PC-9 (cell line): ENCODE measurements around the gene ARHGAP6. TPM values are rescaled to one million over a fixed set of nuclear protein-coding genes. Genes with fewer than 3 reads are reported as not detected.

Experiments used
- BruUV-seq: library from RNA; stranded (reverse); fragments of 400-500 nt; replicated peaks from 2 replicates; lab custom pipeline; 2021; lab: Mats Ljungman, UMichigan
- CTCF ChIA-PET: fragments of 300-600 bp; sonication (Branson Sonifier 250); formaldehyde crosslinking; loops from one replicate; lab custom pipeline; 2022; ENCODE audit warnings: antibody characterized with exemption; lab: Charles Lee
- POLR2A ChIA-PET: fragments of 300-600 bp; sonication (Branson Sonifier 250); formaldehyde crosslinking; loops from one replicate; lab custom pipeline; 2022; ENCODE audit warnings: antibody characterized with exemption; ENCODE audit not compliant: unreplicated experiment; lab: Charles Lee
- DNase-seq, 2 experiments: peaks; one replicate each; pipeline versions ENCODE4 v3.0.0 to v3.0.0-alpha.2; 2015 to 2022; ENCODE audit warnings: mixed read lengths in 1 of 2
- H2AFZ ChIP-seq: fragments of 200-600 bp; sonication (generic); 2 replicates; pipeline ENCODE4 v1.8.1; 2017; ENCODE audit warnings: antibody characterized with exemption
- H3F3A ChIP-seq: fragments of 200-600 bp; sonication (generic); 2 replicates; pipeline ENCODE4 v1.8.1; 2017; ENCODE audit warnings: antibody characterized with exemption, mild to moderate bottlenecking, low read depth; ENCODE audit not compliant: insufficient read depth
- H3K27ac ChIP-seq: fragments of 200-600 bp; sonication (generic); 2 replicates; pipeline ENCODE4 v1.6.1; 2016; ENCODE audit warnings: mixed run types
- H3K27me3 ChIP-seq: fragments of 200-600 bp; sonication (generic); 2 replicates; pipeline ENCODE4 v1.6.1; 2016; ENCODE audit warnings: low read depth, mixed run types; ENCODE audit not compliant: insufficient read depth
- H3K36me3 ChIP-seq: fragments of 200-600 bp; sonication (generic); 2 replicates; pipeline ENCODE4 v1.6.1; 2016; ENCODE audit warnings: low read depth, mixed run types
- H3K4me1 ChIP-seq: fragments of 200-600 bp; sonication (generic); replicated peaks from 2 replicates; pipeline ENCODE4 v1.6.1; 2016; ENCODE audit warnings: mixed run types; ENCODE audit not compliant: insufficient read depth
- H3K4me2 ChIP-seq: fragments of 200-600 bp; sonication (generic); 2 replicates; pipeline ENCODE4 v1.6.1; 2017; ENCODE audit warnings: mixed run types
- H3K4me3 ChIP-seq: fragments of 200-600 bp; sonication (generic); 2 replicates; pipeline ENCODE4 v1.6.1; 2016; ENCODE audit warnings: mixed run types
- H3K79me2 ChIP-seq: fragments of 200-600 bp; sonication (generic); 2 replicates; pipeline ENCODE4 v1.6.1; 2017; ENCODE audit warnings: low read depth, mixed run types
- H3K9me2 ChIP-seq: fragments of 200-600 bp; sonication (generic); 2 replicates; pipeline ENCODE4 v1.8.1; 2017; ENCODE audit warnings: mild to moderate bottlenecking; ENCODE audit not compliant: insufficient read depth
- H3K9me3 ChIP-seq: fragments of 200-600 bp; sonication (generic); 2 replicates; pipeline ENCODE4 v1.8.1; 2016; ENCODE audit warnings: low read depth; ENCODE audit not compliant: insufficient read depth
- H4K20me1 ChIP-seq: fragments of 200-600 bp; sonication (generic); 2 replicates; pipeline ENCODE4 v1.8.1; 2017; ENCODE audit not compliant: insufficient read depth
- EZH2 ChIP-seq: fragments of 200-600 bp; sonication (generic); IDR thresholded peaks from 2 replicates; pipeline ENCODE4 v1.8.0; 2017; ENCODE audit warnings: antibody characterized with exemption, low read depth
- intact Hi-C: fragments of 100-400 bp; cut with micrococcal nuclease; formaldehyde crosslinking; loops from one replicate; pipeline ENCODE4 v1.10.0; 2022; ENCODE audit not compliant: unreplicated experiment
- total RNA-seq: library from RNA; stranded (reverse); gene quantifications from 2 replicates; pipeline ENCODE4 v1.2.3, GENCODE V29; 2021
- TF ChIP-seq, protein P1 (sequence below): fragments of 200-600 bp; sonication (generic); conservative IDR thresholded peaks from 2 replicates; pipeline ENCODE4 v1.6.1; 2017; ENCODE audit warnings: mixed run types, antibody characterized with exemption, mild to moderate bottlenecking, moderate library complexity

ARHGAP6 gene
- total RNA-seq, 1 experiment from 2014 or later, result not detected

DNA sequence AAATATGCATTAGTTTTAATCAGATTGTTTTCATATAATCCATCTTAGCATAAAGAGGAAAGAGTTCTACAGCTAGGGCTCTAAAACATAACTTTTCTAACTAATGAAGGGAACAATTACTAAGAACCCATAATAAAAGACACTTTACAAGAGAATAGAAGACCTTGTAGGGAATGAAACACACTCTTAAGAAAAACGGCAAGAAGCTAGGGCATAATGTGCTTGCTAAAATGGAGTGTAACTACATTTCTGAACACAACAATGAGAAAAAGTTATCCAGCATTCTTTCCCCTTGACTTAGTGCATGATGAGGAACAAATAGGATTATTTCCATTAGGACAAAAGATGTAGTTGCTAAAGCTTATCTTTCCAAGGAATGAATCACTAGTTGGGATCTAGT lies 54.6 kb downstream of the ARHGAP6 start:
- no peak overlapping the region for H2AFZ ChIP-seq
- H3K27me3 ChIP-seq, result no peaks in the 10 kb centered on the region
- no peaks in the 10 kb centered on the region for H3K36me3 ChIP-seq
- no peak overlapping the region for H3K27ac ChIP-seq
- CTCF ChIA-PET, result no interaction called here
- no peaks in the 10 kb centered on the region for H3K9me3 ChIP-seq
- no peaks in the 10 kb centered on the region for H4K20me1 ChIP-seq
- intact Hi-C loops, result no loop called here
- no peaks in the 10 kb centered on the region for H3K9me2 ChIP-seq
- no TSS peak for BruUV-seq
- TF ChIP-seq EZH2, result no peak
- TF ChIP-seq, protein P1, sequence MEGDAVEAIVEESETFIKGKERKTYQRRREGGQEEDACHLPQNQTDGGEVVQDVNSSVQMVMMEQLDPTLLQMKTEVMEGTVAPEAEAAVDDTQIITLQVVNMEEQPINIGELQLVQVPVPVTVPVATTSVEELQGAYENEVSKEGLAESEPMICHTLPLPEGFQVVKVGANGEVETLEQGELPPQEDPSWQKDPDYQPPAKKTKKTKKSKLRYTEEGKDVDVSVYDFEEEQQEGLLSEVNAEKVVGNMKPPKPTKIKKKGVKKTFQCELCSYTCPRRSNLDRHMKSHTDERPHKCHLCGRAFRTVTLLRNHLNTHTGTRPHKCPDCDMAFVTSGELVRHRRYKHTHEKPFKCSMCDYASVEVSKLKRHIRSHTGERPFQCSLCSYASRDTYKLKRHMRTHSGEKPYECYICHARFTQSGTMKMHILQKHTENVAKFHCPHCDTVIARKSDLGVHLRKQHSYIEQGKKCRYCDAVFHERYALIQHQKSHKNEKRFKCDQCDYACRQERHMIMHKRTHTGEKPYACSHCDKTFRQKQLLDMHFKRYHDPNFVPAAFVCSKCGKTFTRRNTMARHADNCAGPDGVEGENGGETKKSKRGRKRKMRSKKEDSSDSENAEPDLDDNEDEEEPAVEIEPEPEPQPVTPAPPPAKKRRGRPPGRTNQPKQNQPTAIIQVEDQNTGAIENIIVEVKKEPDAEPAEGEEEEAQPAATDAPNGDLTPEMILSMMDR, result no peak
- no peaks in the 10 kb centered on the region for H3K79me2 ChIP-seq
- no peaks in the 10 kb centered on the region for H3K4me1 ChIP-seq
- DNase-seq, result no peak
- no peak overlapping the region for H3K4me2 ChIP-seq
- no peaks in the 10 kb centered on the region for H3F3A ChIP-seq
- POLR2A ChIA-PET, result no interaction called here
- H3K4me3 ChIP-seq, result no peak overlapping the region

DNA sequence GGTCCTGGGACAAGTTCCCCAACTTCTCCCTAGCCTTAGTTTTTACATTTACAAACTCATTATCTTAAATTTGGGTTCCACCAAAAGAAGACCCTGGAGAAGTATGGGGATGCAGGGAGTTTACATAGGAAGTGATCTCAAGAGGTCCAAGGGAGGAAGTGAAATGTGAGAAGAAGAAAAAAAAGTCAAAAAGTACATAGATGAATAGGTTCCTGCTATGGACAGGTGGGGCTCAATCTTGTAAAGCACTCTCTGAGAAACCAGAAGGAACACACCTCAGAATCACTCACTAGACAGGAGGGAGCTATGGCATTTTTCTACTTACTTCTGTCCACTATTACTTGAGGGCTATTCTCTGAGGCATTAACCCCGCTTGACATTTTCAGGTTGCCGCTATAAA lies 56.6 kb downstream of the ARHGAP6 start:
- POLR2A ChIA-PET, result no interaction called here
- TF ChIP-seq EZH2, result no peak
- TF ChIP-seq, protein P1, result no peak
- CTCF ChIA-PET, result no interaction called here
- intact Hi-C loops, result no loop called here
- H3K4me1 ChIP-seq, result no peaks in the 10 kb centered on the region
- no peak overlapping the region for H2AFZ ChIP-seq
- H3K9me2 ChIP-seq, result no peaks in the 10 kb centered on the region
- DNase-seq, result no peak
- no peak overlapping the region for H3K4me3 ChIP-seq
- no peaks in the 10 kb centered on the region for H3F3A ChIP-seq
- H4K20me1 ChIP-seq, result no peaks in the 10 kb centered on the region
- no peaks in the 10 kb centered on the region for H3K27me3 ChIP-seq
- H3K36me3 ChIP-seq, result no peaks in the 10 kb centered on the region
- no peak overlapping the region for H3K4me2 ChIP-seq
- no peaks in the 10 kb centered on the region for H3K79me2 ChIP-seq
- BruUV-seq, result no TSS peak
- H3K27ac ChIP-seq, result no peak overlapping the region
- no peaks in the 10 kb centered on the region for H3K9me3 ChIP-seq

DNA sequence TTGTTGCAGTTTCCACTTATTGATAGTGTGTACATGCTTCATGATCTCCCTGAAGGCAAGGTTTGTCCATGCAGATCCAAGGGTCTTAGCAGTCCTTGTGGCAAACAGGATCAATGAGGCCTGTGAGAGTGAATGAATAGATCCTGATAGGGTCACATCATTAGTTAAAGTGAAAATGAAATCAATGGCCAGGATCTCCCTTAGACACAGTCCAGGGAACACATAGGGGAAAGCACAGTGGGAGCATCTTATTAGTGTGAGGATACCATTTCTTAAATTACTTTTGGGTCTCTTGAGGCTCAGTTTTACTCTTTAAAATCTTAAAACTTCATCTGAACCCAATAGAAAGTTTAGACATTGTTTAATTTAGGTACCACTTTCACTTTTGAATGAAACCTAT lies 59.3 kb downstream of the ARHGAP6 start:
- H3K9me2 ChIP-seq, result no peaks in the 10 kb centered on the region
- no peaks in the 10 kb centered on the region for H3K27me3 ChIP-seq
- H3F3A ChIP-seq, result no peaks in the 10 kb centered on the region
- H3K9me3 ChIP-seq, result no peaks in the 10 kb centered on the region
- no peak overlapping the region for H3K4me2 ChIP-seq
- H3K27ac ChIP-seq, result no peak overlapping the region
- no TSS peak for BruUV-seq
- TF ChIP-seq, protein P1, result no peak
- no peak for TF ChIP-seq EZH2
- DNase-seq, result no peak
- intact Hi-C loops, result no loop called here
- ChIA-PET POLR2A (no interaction called here), CTCF (no interaction called here)
- H4K20me1 ChIP-seq, result no peaks in the 10 kb centered on the region
- H3K4me1 ChIP-seq, result no peaks in the 10 kb centered on the region
- H3K79me2 ChIP-seq, result no peaks in the 10 kb centered on the region
- H3K4me3 ChIP-seq, result no peak overlapping the region
- H3K36me3 ChIP-seq, result no peaks in the 10 kb centered on the region
- no peak overlapping the region for H2AFZ ChIP-seq
